Measurements from ENCODE around the gene TRRAP. TPM values are rescaled to one million over a fixed set of nuclear protein-coding genes. Genes with fewer than 3 reads are reported as not detected.

Gene TRRAP
- total RNA-seq, 1 donor from 2014 or later = 14.3 TPM

GRCh38 chr7:98995523-98996149 is 117.3 kb downstream of the TRRAP start:
- intact Hi-C loops (cut with DNase I) = no loop called here
- ATAC-seq (peak; percentile 9), DNase-seq (ENCODE audit: missing footprints) (no peak)

- DNase-seq (ENCODE audit: missing footprints) = no peak
- intact Hi-C loops (cut with DNase I) = no loop called here
- no peak for ATAC-seq
Observed at GRCh38 chr7:98996150-98996552, 117.8 kb downstream of the TRRAP start.

- DNase-seq (ENCODE audit: missing footprints) = no peak
- ATAC-seq = no peak
- intact Hi-C loops (cut with DNase I) = no loop called here
Observed at GRCh38 chr7:98997846-98998245, 119.5 kb downstream of the TRRAP start.

GRCh38 chr7:98998821-98999725 is 120.7 kb downstream of the TRRAP start:
- intact Hi-C loops (cut with DNase I) = no loop called here
- no peak for ATAC-seq
- DNase-seq (ENCODE audit: missing footprints) = no peak

GRCh38 chr7:99000196-99000903 is 122.0 kb downstream of the TRRAP start:
- ATAC-seq = no peak
- intact Hi-C loops (cut with DNase I) = no loop called here
- no peak for DNase-seq (ENCODE audit: missing footprints)

- no peak for ATAC-seq
- DNase-seq (ENCODE audit: missing footprints) = no peak
- intact Hi-C loops (cut with DNase I) = no loop called here
Observed at GRCh38 chr7:99000904-99001465, 122.7 kb downstream of the TRRAP start.

- DNase-seq (ENCODE audit: missing footprints) = no peak
- intact Hi-C loops (cut with DNase I) = no loop called here
- no peak for ATAC-seq
Observed at GRCh38 chr7:99001482-99002147, 123.3 kb downstream of the TRRAP start.

GRCh38 chr7:99002148-99002826 is 124.0 kb downstream of the TRRAP start:
- ATAC-seq (no peak), DNase-seq (ENCODE audit: missing footprints) (no peak)
- intact Hi-C loops (cut with DNase I) = no loop called here

- DNase-seq (ENCODE audit: missing footprints) (no peak), ATAC-seq (no peak)
- intact Hi-C loops (cut with DNase I) = no loop called here
Observed at GRCh38 chr7:99002827-99003212, 124.5 kb downstream of the TRRAP start.

GRCh38 chr7:99003419-99003818 is 125.1 kb downstream of the TRRAP start:
- intact Hi-C loops (cut with DNase I) = no loop called here
- DNase-seq (ENCODE audit: missing footprints) = no peak
- ATAC-seq = no peak

GRCh38 chr7:99004216-99004615 is 125.9 kb downstream of the TRRAP start:
- DNase-seq (ENCODE audit: missing footprints) (no peak), ATAC-seq (no peak)
- intact Hi-C loops (cut with DNase I) = no loop called here

GRCh38 chr7:99004781-99005500 is 126.6 kb downstream of the TRRAP start:
- no peak for ATAC-seq
- no peak for DNase-seq (ENCODE audit: missing footprints)
- intact Hi-C loops (cut with DNase I) = no loop called here

GRCh38 chr7:99005776-99006175 is 127.4 kb downstream of the TRRAP start:
- intact Hi-C loops (cut with DNase I) = no loop called here
- DNase-seq (ENCODE audit: missing footprints) (no peak), ATAC-seq (no peak)

GRCh38 chr7:99006739-99007424 is 128.6 kb downstream of the TRRAP start:
- ATAC-seq = no peak
- intact Hi-C loops (cut with DNase I) = no loop called here
- no peak for DNase-seq (ENCODE audit: missing footprints)

- no peak for DNase-seq (ENCODE audit: missing footprints)
- intact Hi-C loops (cut with DNase I) = no loop called here
- no peak for ATAC-seq
Observed at GRCh38 chr7:99008181-99008631, 129.9 kb downstream of the TRRAP start.

GRCh38 chr7:99008921-99009530 is 130.7 kb downstream of the TRRAP start:
- DNase-seq (ENCODE audit: missing footprints) (no peak), ATAC-seq (no peak)
- intact Hi-C loops (cut with DNase I) = no loop called here

- ATAC-seq (no peak), DNase-seq (ENCODE audit: missing footprints) (no peak)
- intact Hi-C loops (cut with DNase I) = no loop called here
Observed at GRCh38 chr7:99010281-99010680, 131.9 kb downstream of the TRRAP start.

Data from Right ventricle myocardium inferior (tissue), 1 donor.